H1 (cell line): ENCODE measurements around the gene KCTD12. TPM values are rescaled to one million over a fixed set of nuclear protein-coding genes. Genes with fewer than 3 reads are reported as not detected.

Experiments
- CTCF ChIA-PET: fragments of 300-600 bp; sonication (Branson Sonifier 250); formaldehyde crosslinking; loops from one replicate; lab custom pipeline; 2021; ENCODE audit not compliant: partially characterized antibody; lab: Charles Lee
- POLR2A ChIA-PET: fragments of 300-600 bp; sonication (Branson Sonifier 250); formaldehyde crosslinking; loops from one replicate; lab custom pipeline; 2021; ENCODE audit warnings: inconsistent platforms; ENCODE audit not compliant: partially characterized antibody; lab: Charles Lee
- DNase-seq, 2 experiments: peaks; one replicate each; pipeline versions ENCODE4 v3.0.0 to v3.0.0-alpha.2; 2010 to 2022; ENCODE audit warnings: low spot score in 2 of 2, low read depth in 1 of 2, mixed read lengths in 1 of 2
- FAIRE-seq: peaks from 2 replicates; lab custom pipeline; 2011; peaks lifted over from hg19 to GRCh38; lab: Jason Lieb, UNC
- H2AFZ ChIP-seq: 2 replicates; pipeline ENCODE4 v1.8.1; 2012; ENCODE audit warnings: low read length, inconsistent platforms
- H2AK5ac ChIP-seq: 2 replicates; pipeline ENCODE4 v1.6.1; 2013; ENCODE audit warnings: low read depth, low read length
- H2BK120ac ChIP-seq: replicated peaks from 2 replicates; pipeline ENCODE3; 2013; ENCODE audit warnings: low read depth, low read length, inconsistent platforms
- H2BK12ac ChIP-seq: 2 replicates; pipeline ENCODE4 v1.6.1; 2013; ENCODE audit warnings: low read depth, low read length
- H2BK15ac ChIP-seq: 2 replicates; pipeline ENCODE4 v1.6.1; 2013; ENCODE audit warnings: low read length
- H2BK20ac ChIP-seq: 2 replicates; pipeline ENCODE4 v1.6.1; 2013; ENCODE audit warnings: low read length
- H2BK5ac ChIP-seq: 2 replicates; pipeline ENCODE4 v1.6.1; 2013; ENCODE audit warnings: low read depth, low read length
- H3K14ac ChIP-seq: 2 replicates; pipeline ENCODE4 v1.6.1; 2013; ENCODE audit warnings: inconsistent platforms; ENCODE audit not compliant: insufficient read length
- H3K18ac ChIP-seq: 2 replicates; pipeline ENCODE4 v1.6.1; 2013; ENCODE audit warnings: low read length; ENCODE audit errors: extremely low read depth
- H3K23ac ChIP-seq: 2 replicates; pipeline ENCODE4 v1.6.1; 2013; ENCODE audit warnings: inconsistent platforms; ENCODE audit not compliant: insufficient read length
- H3K23me2 ChIP-seq: 2 replicates; pipeline ENCODE4 v1.6.1; 2013; ENCODE audit warnings: low read depth, low read length
- H3K27ac ChIP-seq: 2 replicates; pipeline ENCODE4 v1.6.1; 2011; ENCODE audit warnings: low read depth, low read length, inconsistent platforms
- H3K27me3 ChIP-seq, 4 experiments: replicated peaks in 1 of 4; 1 replicate in 1 of 4; 2 replicates in 3 of 4; pipeline versions ENCODE4 v1.6.1 to v1.8.1; 2011 to 2013; ENCODE audit warnings: low read length in 3 of 4, mild to moderate bottlenecking in 3 of 4, inconsistent platforms in 2 of 4, mixed read lengths in 2 of 4, moderate library complexity in 1 of 4; ENCODE audit not compliant: control insufficient read depth in 3 of 4, insufficient read depth in 3 of 4; ENCODE audit errors: extremely low read depth in 1 of 4
- H3K36me3 ChIP-seq, 4 experiments: 2 replicates each; pipeline versions ENCODE4 v1.6.1 to v1.8.1; 2011 to 2013; ENCODE audit warnings: mild to moderate bottlenecking in 4 of 4, low read length in 3 of 4, moderate library complexity in 2 of 4, control low read depth in 1 of 4, inconsistent platforms in 1 of 4; ENCODE audit not compliant: insufficient read depth in 4 of 4, control insufficient read depth in 2 of 4
- H3K4ac ChIP-seq: replicated peaks from 2 replicates; pipeline ENCODE3; 2013; ENCODE audit warnings: low read length, low read depth, mixed read lengths, inconsistent platforms; ENCODE audit not compliant: insufficient read length
- H3K4me1 ChIP-seq, 4 experiments: replicated peaks in 1 of 4; 1 replicate in 1 of 4; 2 replicates in 3 of 4; pipeline versions ENCODE4 v1.6.1 to v1.8.1; 2011 to 2013; ENCODE audit warnings: low read length in 3 of 4, inconsistent platforms in 2 of 4, mixed read lengths in 1 of 4; ENCODE audit not compliant: insufficient read depth in 4 of 4, control insufficient read depth in 3 of 4
- H3K4me2 ChIP-seq, 2 experiments: 2 replicates each; pipeline versions ENCODE4 v1.6.1 to v1.8.1; 2011 to 2013; ENCODE audit warnings: low read depth in 2 of 2, low read length in 2 of 2, control low read depth in 1 of 2, inconsistent platforms in 1 of 2, mild to moderate bottlenecking in 1 of 2; ENCODE audit not compliant: insufficient read depth in 1 of 2
- H3K4me3 ChIP-seq, 4 experiments: fragments of 200-600, 300-600 bp in 1 of 4; sonication (generic), shearing (Covaris generic), sonication (Bioruptor Twin) in 1 of 4; 2 replicates each; pipeline versions ENCODE4 v1.5.1 to v1.8.1; 2011 to 2016; ENCODE audit warnings: low read length in 4 of 4, low read depth in 3 of 4, control low read depth in 2 of 4, inconsistent platforms in 2 of 4, mild to moderate bottlenecking in 2 of 4, mixed read lengths in 1 of 4, moderate library complexity in 1 of 4; ENCODE audit not compliant: insufficient read depth in 2 of 4; ENCODE audit errors: extremely low read depth in 1 of 4
- H3K56ac ChIP-seq: replicated peaks from 2 replicates; pipeline ENCODE3; 2013; ENCODE audit warnings: low read depth, mild to moderate bottlenecking, mixed read lengths, low read length, inconsistent platforms; ENCODE audit not compliant: insufficient read length
- H3K79me1 ChIP-seq: 2 replicates; pipeline ENCODE4 v1.6.1; 2013; ENCODE audit warnings: low read depth, low read length, control low read depth
- H3K79me2 ChIP-seq, 2 experiments: 2 replicates each; pipeline versions ENCODE4 v1.6.1 to v1.8.1; 2012 to 2013; ENCODE audit warnings: low read length in 2 of 2, mild to moderate bottlenecking in 2 of 2, inconsistent platforms in 1 of 2; ENCODE audit not compliant: insufficient read depth in 2 of 2, control insufficient read depth in 1 of 2
- H3K9ac ChIP-seq, 4 experiments: replicated peaks in 1 of 4; 1 replicate in 1 of 4; 2 replicates in 3 of 4; pipeline versions ENCODE4 v1.6.1 to v1.8.1; 2011 to 2013; ENCODE audit warnings: low read depth in 3 of 4, low read length in 3 of 4, control low read depth in 2 of 4, mild to moderate bottlenecking in 2 of 4, moderate library complexity in 2 of 4, inconsistent platforms in 1 of 4; ENCODE audit errors: extremely low read depth in 1 of 4
- H3K9me3 ChIP-seq, 2 experiments: 2 replicates each; pipeline versions ENCODE4 v1.6.1 to v1.8.1; 2012 to 2013; ENCODE audit warnings: mild to moderate bottlenecking in 2 of 2, moderate library complexity in 2 of 2, control low read depth in 1 of 2, inconsistent platforms in 1 of 2, low read depth in 1 of 2, low read length in 1 of 2, mixed read lengths in 1 of 2; ENCODE audit not compliant: insufficient read depth in 2 of 2
- H4K20me1 ChIP-seq, 2 experiments: replicated peaks in 1 of 2; 2 replicates each; pipeline versions ENCODE3 to v1.8.1; 2011 to 2013; ENCODE audit warnings: inconsistent platforms in 2 of 2, low read length in 2 of 2, mild to moderate bottlenecking in 1 of 2; ENCODE audit not compliant: insufficient read depth in 2 of 2, control insufficient read depth in 1 of 2
- H4K5ac ChIP-seq: 2 replicates; pipeline ENCODE4 v1.6.1; 2013; ENCODE audit warnings: low read length, low read depth, mixed read lengths, inconsistent platforms; ENCODE audit not compliant: insufficient read length
- H4K8ac ChIP-seq: 2 replicates; pipeline ENCODE4 v1.8.0; 2013; ENCODE audit warnings: mild to moderate bottlenecking, moderate library complexity, low read length, inconsistent platforms; ENCODE audit not compliant: insufficient read depth; ENCODE audit errors: extremely low read depth
- H4K91ac ChIP-seq: replicated peaks from 2 replicates; pipeline ENCODE3; 2013; ENCODE audit warnings: low read length, mixed read lengths, inconsistent platforms; ENCODE audit not compliant: insufficient read length
- CBX5 ChIP-seq: fragments of 300-800, 300-1000 bp; sonication (generic); IDR thresholded peaks from 2 replicates; pipeline ENCODE4 v1.7.1; 2016; ENCODE audit warnings: antibody characterized with exemption, low read length, low read depth
- CREB1 ChIP-seq: IDR thresholded peaks from 2 replicates; pipeline ENCODE4 v1.6.1; 2012; ENCODE audit warnings: inconsistent platforms
- NRF1 ChIP-seq: IDR thresholded peaks from 2 replicates; pipeline ENCODE4 v1.6.1; 2011; ENCODE audit warnings: mild to moderate bottlenecking, low read depth, low read length, improper control_type of control experiment
- PHF8 ChIP-seq: fragments of 200-600 bp; sonication (generic); conservative IDR thresholded peaks from 2 replicates; pipeline ENCODE4 v1.7.1; 2012; ENCODE audit warnings: low read depth, mild to moderate bottlenecking, inconsistent platforms, low read length, moderate library complexity
- SIN3A ChIP-seq, 2 experiments: IDR thresholded peaks in 1 of 2; conservative IDR thresholded peaks in 1 of 2; 2 replicates each; pipeline ENCODE4 v1.6.1; 2011 to 2012; ENCODE audit warnings: low read length in 2 of 2, improper control_type of control experiment in 1 of 2, low read depth in 1 of 2, mild to moderate bottlenecking in 1 of 2
- SP4 ChIP-seq: IDR thresholded peaks from 2 replicates; pipeline ENCODE4 v1.6.1; 2012; ENCODE audit warnings: low read length, inconsistent platforms
- TEAD4 ChIP-seq: IDR thresholded peaks from 2 replicates; pipeline ENCODE4 v1.6.1; 2012; ENCODE audit warnings: low read depth, low read length, inconsistent platforms, mixed read lengths
- YY1 ChIP-seq: IDR thresholded peaks from 2 replicates; pipeline ENCODE4 v1.6.1; 2011; ENCODE audit warnings: low read depth, mild to moderate bottlenecking, low read length
- whole genome bisulfite sequencing, 2 experiments: shearing (Covaris generic) in 1 of 2; methylation state at CpG; one replicate each; pipeline versions ENCODE4 v1.1.6 to v1.1.7; 2013 to 2015; ENCODE audit warnings: low lambda C conversion rate in 2 of 2, mixed read lengths in 2 of 2, inconsistent platforms in 1 of 2, low coverage in 1 of 2, missing lambda C conversion rate in 1 of 2; ENCODE audit not compliant: insufficient replicate concordance in 2 of 2, insufficient coverage in 1 of 2, insufficient read length in 1 of 2; ENCODE audit errors: extremely low coverage in 1 of 2, missing lambda C conversion rate in 1 of 2; 5-methylcytosine and 5-hydroxymethylcytosine counted together
- polyA plus RNA-seq, 7 experiments: library from polyadenylated mRNA; depleted of rRNA in 3 of 7; stranded (reverse) in 5 of 7; unstranded in 2 of 7; fragments of >200 nt in 5 of 7; fragments of 200-250 nt in 2 of 7; gene quantifications; 1 replicate in 5 of 7; 2 replicates in 1 of 7; 4 replicates in 1 of 7; pipeline versions ENCODE4 v1.2.1 to v1.2.3, GENCODE V29; 2011 to 2013; ENCODE audit warnings: missing spikeins in 2 of 7, mixed read lengths in 2 of 7
- total RNA-seq: library from RNA; stranded (reverse); fragmentation: NEBNext Ultra II Directional; extraction: Animal tissue kit (Norgen Biotek cat#: 25700); gene quantifications from 2 replicates; pipeline ENCODE4 v1.2.1, GENCODE V29; 2021

Gene KCTD12
- total and polyA plus RNA-seq, 2 of the 8 experiments (the other 6 are each of a cell fraction or from before 2014, with no cell fraction given) = 2.5 to 9.6 TPM

DNA sequence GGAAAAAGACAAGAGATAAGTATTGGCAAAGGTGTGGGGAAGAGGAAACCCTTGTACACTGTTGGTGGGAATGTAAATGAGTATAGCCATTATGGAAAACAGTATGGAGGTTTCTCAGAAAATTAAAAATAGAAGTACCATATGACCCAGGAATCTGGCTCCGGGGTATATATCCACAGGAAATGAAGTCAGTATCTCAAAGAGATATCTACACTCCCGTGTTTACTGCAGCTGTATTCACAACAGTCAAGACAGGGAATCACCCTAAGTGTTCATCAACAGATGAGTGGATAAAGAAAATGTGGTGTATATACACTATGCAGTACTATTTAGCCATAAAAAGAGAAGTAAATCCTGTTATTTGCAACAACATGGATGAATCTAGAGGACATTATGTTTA lies 13.5 kb downstream of the KCTD12 start:
- Histone ChIP-seq H2AFZ (no peak overlapping the region), H2BK15ac (no peak overlapping the region), H3K9me3 (no peaks in the 10 kb centered on the region), H3K4me2 (no peak overlapping the region), H3K4ac (no peak overlapping the region), H4K8ac (no peak overlapping the region), H3K56ac (no peak overlapping the region), H3K9ac (no peak overlapping the region), H4K5ac (no peak overlapping the region), H2BK12ac (no peak overlapping the region), H2BK5ac (no peak overlapping the region), H3K27me3 (no peaks in the 10 kb centered on the region), H3K79me2 (no peaks in the 10 kb centered on the region), H3K79me1 (no peaks in the 10 kb centered on the region), H4K91ac (no peak overlapping the region), H3K23ac (no peak overlapping the region), H2BK20ac (no peak overlapping the region), H2BK120ac (no peak overlapping the region), H3K14ac (no peak overlapping the region), H3K27ac (no peak overlapping the region)
- WGBS, 2 experiments = 91% methylated on average over 2 of the region's 2 CpGs; no CpG with 5 or more reads in 1 of the 2 experiments
- DNase-seq = no peak
- ChIA-PET CTCF (interaction anchor here (2.9 kb wide), 1 partner anchor 12 kb away, joined by 15 read pairs; the partner anchor contains the start of gene KCTD12), POLR2A (no interaction called here)
- TF ChIP-seq PHF8 = no peak
- no peak for TF ChIP-seq YY1
- no peak for TF ChIP-seq SP4
- TF ChIP-seq CBX5 = no peak
- no peak for TF ChIP-seq TEAD4
- TF ChIP-seq NRF1 = no peak
- TF ChIP-seq SIN3A (conservative IDR thresholded peaks at IDR 0.05 in 1 of 2, IDR thresholded peaks at IDR 0.05 in 1 of 2; ENCODE audit: low read depth in 1 of 2, low read length in 2 of 2) = no peak
- no peak for TF ChIP-seq CREB1
- TF ChIP-seq, all 59 proteins: peak for 0
- H3K18ac ChIP-seq = no peak overlapping the region
- no peaks in the 10 kb centered on the region; a peak in 1 of 7 replicates for H3K4me1 ChIP-seq
- H4K20me1 ChIP-seq = no peaks in the 10 kb centered on the region
- no peak for FAIRE-seq
- H2AK5ac ChIP-seq = no peak overlapping the region
- H3K4me3 ChIP-seq = no peak overlapping the region
- no peaks in the 10 kb centered on the region for H3K36me3 ChIP-seq
- no peaks in the 10 kb centered on the region for H3K23me2 ChIP-seq
